Prostate gland (tissue), 2 donors: ENCODE data around the gene ARHGAP45.

Experiments
- CTCF ChIP-seq, 4 experiments: fragments of 200-600 bp in 2 of 4; fragments of 450-650 bp in 2 of 4; sonication (generic) in 2 of 4; IDR thresholded peaks; 1 replicate in 3 of 4; 2 replicates in 1 of 4; pipeline ENCODE4 v1.5.1; 2016 to 2019; ENCODE audit warnings: antibody characterized with exemption in 4 of 4, mild to moderate bottlenecking in 2 of 4, moderate library complexity in 2 of 4
- POLR2A ChIP-seq: fragments of 450-650 bp; IDR thresholded peaks from one replicate; pipeline ENCODE4 v1.6.1; 2016; ENCODE audit warnings: antibody characterized with exemption, mild to moderate bottlenecking
- POLR2AphosphoS5 ChIP-seq: sonication (generic); formaldehyde crosslinking; IDR thresholded peaks from one replicate; pipeline ENCODE4 v1.6.1; 2017; ENCODE audit warnings: antibody characterized with exemption

GRCh38 chr19:1082165-1082927, 15.4 kb downstream of the ARHGAP45 start:
- TF ChIP-seq POLR2A (no peak), CTCF (IDR thresholded peaks at IDR 0.05) (no peak), POLR2AphosphoS5 (no peak)
